Retinal pigment epithelial cell (primary cell): Measurements from ENCODE around the gene VIPR2.
"Not testable (repeated sequence)": the region's sequence is repeated elsewhere in the genome, so short reads cannot be mapped to it uniquely, and the experiment has no call there.

Experiments used
- DNase-seq: peaks from one replicate; pipeline ENCODE4 v3.0.0-alpha.2; 2010; ENCODE audit warnings: low read depth
- H3K4me3 ChIP-seq: 2 replicates; pipeline ENCODE4 v1.5.1; 2011; ENCODE audit warnings: mild to moderate bottlenecking, low read length, control low read depth, moderate library complexity
- CTCF ChIP-seq: conservative IDR thresholded peaks from 2 replicates; pipeline ENCODE4 v1.5.1; 2011; ENCODE audit warnings: low read depth, low read length, control low read depth, inconsistent platforms

The VIPR2 gene

GRCh38 chr7:159139639-159140038 is 5.0 kb downstream of the VIPR2 start:
- no peak overlapping the region for H3K4me3 ChIP-seq
- no peak for TF ChIP-seq CTCF
- no peak for DNase-seq

DNA sequence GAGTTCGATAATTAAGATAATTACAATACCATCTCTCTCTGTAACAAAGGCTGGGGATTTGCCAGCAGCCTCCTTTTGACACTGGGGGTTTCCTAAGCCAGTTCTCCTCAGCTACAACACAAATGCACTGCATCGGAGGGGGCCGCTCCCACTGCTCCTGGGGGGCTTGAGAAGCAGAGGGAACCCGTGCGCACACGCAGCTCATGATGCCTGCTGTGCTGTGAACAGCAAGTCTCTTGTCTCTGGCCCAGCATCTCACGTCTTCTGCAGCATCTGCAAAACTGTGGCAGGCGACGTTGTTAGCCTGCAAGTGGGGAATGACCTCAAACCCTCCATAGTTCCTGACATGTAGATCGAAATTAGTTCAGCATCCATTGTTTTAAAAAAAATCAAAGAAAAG is 5.5 kb downstream of the VIPR2 start:
- no peak overlapping the region for H3K4me3 ChIP-seq
- no peak for DNase-seq
- no peak for TF ChIP-seq CTCF

- no peak overlapping the region for H3K4me3 ChIP-seq
- TF ChIP-seq CTCF, result no peak
- DNase-seq, result no peak
Measured at GRCh38 chr7:159138508-159138907, 6.2 kb downstream of the VIPR2 start.

- DNase-seq, result no peak
- no peak for TF ChIP-seq CTCF
- no peak overlapping the region for H3K4me3 ChIP-seq
Measured at GRCh38 chr7:159137906-159138305, 6.8 kb downstream of the VIPR2 start.

- DNase-seq, result no peak
- no peak overlapping the region for H3K4me3 ChIP-seq
- no peak for TF ChIP-seq CTCF
Measured at GRCh38 chr7:159136846-159137245, 7.8 kb downstream of the VIPR2 start.

DNA sequence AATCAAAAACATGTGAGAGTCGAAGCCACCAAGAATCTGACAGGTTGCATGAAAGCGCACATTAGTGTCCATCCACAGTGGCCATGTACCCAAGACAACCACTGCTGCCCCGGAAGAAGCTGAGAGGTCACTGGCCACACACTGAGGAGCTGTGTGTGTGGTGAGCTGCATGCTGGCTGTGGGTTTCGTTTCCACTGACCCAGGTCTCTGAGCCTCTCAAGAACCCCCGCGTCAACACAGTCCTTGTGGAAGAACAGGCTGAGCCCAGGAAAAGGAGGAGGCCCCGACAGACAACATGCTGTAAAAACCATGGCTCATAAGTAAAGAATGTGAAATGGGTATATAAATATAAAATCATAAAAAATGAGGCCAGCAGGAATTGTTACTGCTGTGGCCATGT is 8.2 kb downstream of the VIPR2 start:
- no peak for TF ChIP-seq CTCF
- no peak for DNase-seq
- H3K4me3 ChIP-seq, result no peak overlapping the region

GRCh38 chr7:159136013-159136412 is 8.7 kb downstream of the VIPR2 start:
- H3K4me3 ChIP-seq, result no peak overlapping the region
- TF ChIP-seq CTCF, result no peak
- DNase-seq, result no peak

DNA sequence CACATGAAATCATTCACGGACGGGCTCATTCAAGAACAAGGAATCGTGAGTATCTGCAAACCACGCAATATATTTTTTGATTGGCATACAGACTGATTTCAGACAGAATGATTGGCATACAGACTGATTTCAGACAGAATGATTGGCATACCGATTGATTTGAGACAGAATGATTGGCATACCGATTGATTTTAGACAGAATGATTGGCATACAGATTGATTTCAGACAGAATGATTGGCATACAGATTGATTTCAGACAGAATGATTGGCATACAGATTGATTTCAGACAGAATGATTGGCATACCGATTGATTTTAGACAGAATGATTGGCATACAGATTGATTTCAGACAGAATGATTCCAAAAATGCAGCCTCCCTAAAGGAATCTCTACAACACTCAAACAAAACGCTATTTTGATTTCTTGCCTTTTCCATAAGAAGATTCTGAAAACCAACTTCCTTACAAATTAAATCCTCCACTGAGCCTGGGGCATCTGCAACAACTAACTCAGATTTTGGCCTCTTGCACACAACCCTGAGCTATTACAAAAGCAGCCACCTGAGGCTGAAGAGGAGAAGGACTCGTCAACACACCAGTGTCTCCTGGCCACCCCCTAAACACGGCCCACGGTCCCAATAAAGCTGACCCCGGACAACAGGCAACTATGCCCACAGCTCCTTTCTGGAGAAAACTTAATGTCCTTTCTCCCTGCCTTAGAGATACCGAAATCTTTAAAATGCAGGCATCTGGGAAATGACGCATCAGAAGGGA is 11.8 kb downstream of the VIPR2 start:
- not testable (repeated sequence) for DNase-seq, H3K4me3 ChIP-seq
